Neural cell (in vitro differentiated cells): Measurements from ENCODE around the gene LORICRIN. TPM values are rescaled to one million over a fixed set of nuclear protein-coding genes. Genes with fewer than 3 reads are reported as not detected.

Experiments used
- H2AFZ ChIP-seq: fragments of 200-600, 300-800 bp; sonication (generic), shearing (Covaris generic); 2 replicates; pipeline ENCODE4 v1.6.0; 2014; ENCODE audit warnings: low read depth, mild to moderate bottlenecking, antibody characterized with exemption, low read length, moderate library complexity
- H3F3A ChIP-seq: fragments of 200-600 bp; shearing (Covaris generic); 2 replicates; pipeline ENCODE4 v1.6.1; 2016; ENCODE audit warnings: mild to moderate bottlenecking, moderate library complexity, mixed read lengths, antibody characterized with exemption, low read length; ENCODE audit not compliant: insufficient read depth, poor library complexity, severe bottlenecking
- H3K27ac ChIP-seq: fragments of 200-600, 300-800 bp; sonication (generic), shearing (Covaris generic); 2 replicates; pipeline ENCODE4 v1.5.1; 2014; ENCODE audit warnings: mild to moderate bottlenecking, low read length, moderate library complexity
- H3K27me3 ChIP-seq: fragments of 300-800, 200-600 bp; sonication (generic), shearing (Covaris generic); 2 replicates; pipeline ENCODE4 v1.6.0; 2014; ENCODE audit warnings: mild to moderate bottlenecking, low read depth, low read length, moderate library complexity; ENCODE audit not compliant: insufficient read depth
- H3K36me3 ChIP-seq: fragments of 300-800, 200-600 bp; sonication (generic), shearing (Covaris generic); 2 replicates; pipeline ENCODE4 v1.5.1; 2014; ENCODE audit warnings: mild to moderate bottlenecking, antibody characterized with exemption, low read length, moderate library complexity; ENCODE audit not compliant: insufficient read depth
- H3K4me2 ChIP-seq: fragments of 300-800, 200-600 bp; sonication (generic), shearing (Covaris generic); 2 replicates; pipeline ENCODE4 v1.6.0; 2014; ENCODE audit warnings: mild to moderate bottlenecking, low read length
- H3K4me3 ChIP-seq: fragments of 300-800, 200-600 bp; sonication (generic), shearing (Covaris generic); 2 replicates; pipeline ENCODE4 v1.5.1; 2014; ENCODE audit warnings: mild to moderate bottlenecking, low read length, moderate library complexity
- H3K79me2 ChIP-seq: fragments of 200-600 bp; shearing (Covaris generic); replicated peaks from 2 replicates; pipeline ENCODE4 v1.6.0; 2014; ENCODE audit warnings: mild to moderate bottlenecking, low read length, moderate library complexity; ENCODE audit not compliant: insufficient read depth
- H3K9ac ChIP-seq: fragments of 300-800, 200-600 bp; sonication (generic), shearing (Covaris generic); 2 replicates; pipeline ENCODE4 v1.6.1; 2016; ENCODE audit warnings: mild to moderate bottlenecking, low read length, mixed read lengths
- H3K9me2 ChIP-seq: fragments of 200-600 bp; shearing (Covaris generic); 2 replicates; pipeline ENCODE4 v1.6.1; 2016; ENCODE audit warnings: mild to moderate bottlenecking, low read length, mixed read lengths; ENCODE audit not compliant: insufficient read depth
- H3K9me3 ChIP-seq: fragments of 200-600, 300-800 bp; sonication (generic), shearing (Covaris generic); 2 replicates; pipeline ENCODE4 v1.6.1; 2016; ENCODE audit warnings: mild to moderate bottlenecking, mixed run types, low read length, moderate library complexity, mixed read lengths
- H4K20me1 ChIP-seq: fragments of 200-600 bp; shearing (Covaris generic); 2 replicates; pipeline ENCODE4 v1.6.1; 2016; ENCODE audit warnings: mild to moderate bottlenecking, mixed run types; ENCODE audit not compliant: insufficient read depth
- EP300 ChIP-seq: fragments of 450-650 bp; conservative IDR thresholded peaks from 2 replicates; pipeline ENCODE4 v1.6.1; 2014; ENCODE audit warnings: antibody characterized with exemption, mild to moderate bottlenecking, moderate library complexity; ENCODE audit not compliant: poor library complexity, severe bottlenecking
- EZH2 ChIP-seq: fragments of 200-600, 300-800 bp; shearing (Covaris generic), sonication (generic); IDR thresholded peaks from 2 replicates; pipeline ENCODE4 v1.6.1; 2014; ENCODE audit warnings: antibody characterized with exemption, low read length, borderline replicate concordance, mild to moderate bottlenecking; ENCODE audit not compliant: insufficient read depth, poor library complexity, severe bottlenecking
- MXI1 ChIP-seq: fragments of 450-650 bp; conservative IDR thresholded peaks from 2 replicates; pipeline ENCODE4 v1.6.1; 2014; ENCODE audit warnings: antibody characterized with exemption, mild to moderate bottlenecking; ENCODE audit not compliant: poor library complexity, severe bottlenecking
- POLR2AphosphoS5 ChIP-seq: IDR thresholded peaks from 2 replicates; pipeline ENCODE4 v1.6.1; 2012
- RAD21 ChIP-seq: fragments of 450-650 bp; conservative IDR thresholded peaks from 2 replicates; pipeline ENCODE4 v1.6.1; 2014; ENCODE audit warnings: antibody characterized with exemption, mild to moderate bottlenecking, moderate library complexity
- SMC3 ChIP-seq: fragments of 450-650 bp; conservative IDR thresholded peaks from 2 replicates; pipeline ENCODE4 v1.6.1; 2014; ENCODE audit warnings: antibody characterized with exemption, mild to moderate bottlenecking, moderate library complexity; ENCODE audit not compliant: poor library complexity
- TAF1 ChIP-seq: IDR thresholded peaks from 2 replicates; pipeline ENCODE4 v1.6.1; 2012; ENCODE audit warnings: low read depth
- polyA plus RNA-seq: library from polyadenylated mRNA; depleted of rRNA; stranded (reverse); fragments of >200 nt; gene quantifications from 2 replicates; pipeline ENCODE4 v1.2.3, GENCODE V29; 2014
- TF ChIP-seq, protein P1 (sequence below): IDR thresholded peaks from 2 replicates; pipeline ENCODE4 v1.6.1; 2012; ENCODE audit warnings: borderline replicate concordance
- TF ChIP-seq, protein P2 (sequence below): fragments of 450-650 bp; IDR thresholded peaks from 2 replicates; pipeline ENCODE4 v1.5.1; 2014; ENCODE audit warnings: antibody characterized with exemption, mild to moderate bottlenecking, moderate library complexity; ENCODE audit not compliant: poor library complexity, severe bottlenecking

LORICRIN gene
- polyA plus RNA-seq, 1 donor from 2014 or later: 1.3 TPM

DNA sequence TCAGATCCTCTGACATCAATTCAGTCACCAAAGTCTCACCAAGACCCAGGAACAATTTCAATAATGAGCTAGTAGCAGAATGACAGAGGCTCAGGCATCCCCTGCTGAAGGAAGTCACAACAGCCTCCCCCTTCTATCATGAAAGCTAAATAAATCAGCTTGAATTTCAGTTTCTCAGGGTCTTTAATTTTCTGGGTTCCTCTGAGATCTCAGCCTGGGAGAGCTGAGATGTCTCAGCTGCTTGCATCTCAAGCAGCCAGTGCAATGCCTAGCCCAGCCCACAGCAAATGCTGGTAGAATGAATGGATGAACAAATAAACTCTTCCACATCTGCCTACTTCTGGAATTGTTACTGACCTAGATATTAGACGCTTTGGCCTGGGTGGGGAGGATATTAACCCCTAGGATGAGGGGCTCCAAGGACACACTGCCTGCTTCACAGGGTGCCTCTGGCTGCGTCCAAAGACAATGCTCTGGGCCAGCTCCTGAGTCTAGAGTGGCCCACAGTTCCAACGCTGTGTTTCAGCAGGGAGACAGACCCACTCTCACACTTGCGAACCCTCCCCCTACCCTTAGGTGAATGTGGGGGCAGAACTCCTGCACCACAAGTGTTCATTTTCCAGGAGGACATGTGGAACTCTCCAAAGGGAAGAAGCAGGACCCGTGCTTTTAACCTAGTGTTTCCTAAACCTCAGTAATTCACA, 11.2 kb upstream of the LORICRIN start:
- Histone ChIP-seq H2AFZ (no peak overlapping the region), H3K9me3 (no peaks in the 10 kb centered on the region), H3K36me3 (no peaks in the 10 kb centered on the region), H3K9ac (no peak overlapping the region), H3K27me3 (no peaks in the 10 kb centered on the region), H3K9me2 (no peaks in the 10 kb centered on the region), H3K4me3 (no peak overlapping the region), H3K79me2 (no peaks in the 10 kb centered on the region), H3K27ac (no peak overlapping the region), H3F3A (no peaks in the 10 kb centered on the region), H4K20me1 (no peaks in the 10 kb centered on the region), H3K4me2 (no peak overlapping the region)
- no peak for TF ChIP-seq POLR2AphosphoS5
- TF ChIP-seq EZH2: no peak
- TF ChIP-seq, protein P1, sequence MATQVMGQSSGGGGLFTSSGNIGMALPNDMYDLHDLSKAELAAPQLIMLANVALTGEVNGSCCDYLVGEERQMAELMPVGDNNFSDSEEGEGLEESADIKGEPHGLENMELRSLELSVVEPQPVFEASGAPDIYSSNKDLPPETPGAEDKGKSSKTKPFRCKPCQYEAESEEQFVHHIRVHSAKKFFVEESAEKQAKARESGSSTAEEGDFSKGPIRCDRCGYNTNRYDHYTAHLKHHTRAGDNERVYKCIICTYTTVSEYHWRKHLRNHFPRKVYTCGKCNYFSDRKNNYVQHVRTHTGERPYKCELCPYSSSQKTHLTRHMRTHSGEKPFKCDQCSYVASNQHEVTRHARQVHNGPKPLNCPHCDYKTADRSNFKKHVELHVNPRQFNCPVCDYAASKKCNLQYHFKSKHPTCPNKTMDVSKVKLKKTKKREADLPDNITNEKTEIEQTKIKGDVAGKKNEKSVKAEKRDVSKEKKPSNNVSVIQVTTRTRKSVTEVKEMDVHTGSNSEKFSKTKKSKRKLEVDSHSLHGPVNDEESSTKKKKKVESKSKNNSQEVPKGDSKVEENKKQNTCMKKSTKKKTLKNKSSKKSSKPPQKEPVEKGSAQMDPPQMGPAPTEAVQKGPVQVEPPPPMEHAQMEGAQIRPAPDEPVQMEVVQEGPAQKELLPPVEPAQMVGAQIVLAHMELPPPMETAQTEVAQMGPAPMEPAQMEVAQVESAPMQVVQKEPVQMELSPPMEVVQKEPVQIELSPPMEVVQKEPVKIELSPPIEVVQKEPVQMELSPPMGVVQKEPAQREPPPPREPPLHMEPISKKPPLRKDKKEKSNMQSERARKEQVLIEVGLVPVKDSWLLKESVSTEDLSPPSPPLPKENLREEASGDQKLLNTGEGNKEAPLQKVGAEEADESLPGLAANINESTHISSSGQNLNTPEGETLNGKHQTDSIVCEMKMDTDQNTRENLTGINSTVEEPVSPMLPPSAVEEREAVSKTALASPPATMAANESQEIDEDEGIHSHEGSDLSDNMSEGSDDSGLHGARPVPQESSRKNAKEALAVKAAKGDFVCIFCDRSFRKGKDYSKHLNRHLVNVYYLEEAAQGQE: no peak
- no peak for TF ChIP-seq SMC3
- no peak for TF ChIP-seq EP300
- no peak for TF ChIP-seq MXI1
- no peak for TF ChIP-seq RAD21
- TF ChIP-seq TAF1: no peak
- TF ChIP-seq, protein P2, sequence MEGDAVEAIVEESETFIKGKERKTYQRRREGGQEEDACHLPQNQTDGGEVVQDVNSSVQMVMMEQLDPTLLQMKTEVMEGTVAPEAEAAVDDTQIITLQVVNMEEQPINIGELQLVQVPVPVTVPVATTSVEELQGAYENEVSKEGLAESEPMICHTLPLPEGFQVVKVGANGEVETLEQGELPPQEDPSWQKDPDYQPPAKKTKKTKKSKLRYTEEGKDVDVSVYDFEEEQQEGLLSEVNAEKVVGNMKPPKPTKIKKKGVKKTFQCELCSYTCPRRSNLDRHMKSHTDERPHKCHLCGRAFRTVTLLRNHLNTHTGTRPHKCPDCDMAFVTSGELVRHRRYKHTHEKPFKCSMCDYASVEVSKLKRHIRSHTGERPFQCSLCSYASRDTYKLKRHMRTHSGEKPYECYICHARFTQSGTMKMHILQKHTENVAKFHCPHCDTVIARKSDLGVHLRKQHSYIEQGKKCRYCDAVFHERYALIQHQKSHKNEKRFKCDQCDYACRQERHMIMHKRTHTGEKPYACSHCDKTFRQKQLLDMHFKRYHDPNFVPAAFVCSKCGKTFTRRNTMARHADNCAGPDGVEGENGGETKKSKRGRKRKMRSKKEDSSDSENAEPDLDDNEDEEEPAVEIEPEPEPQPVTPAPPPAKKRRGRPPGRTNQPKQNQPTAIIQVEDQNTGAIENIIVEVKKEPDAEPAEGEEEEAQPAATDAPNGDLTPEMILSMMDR: no peak

DNA sequence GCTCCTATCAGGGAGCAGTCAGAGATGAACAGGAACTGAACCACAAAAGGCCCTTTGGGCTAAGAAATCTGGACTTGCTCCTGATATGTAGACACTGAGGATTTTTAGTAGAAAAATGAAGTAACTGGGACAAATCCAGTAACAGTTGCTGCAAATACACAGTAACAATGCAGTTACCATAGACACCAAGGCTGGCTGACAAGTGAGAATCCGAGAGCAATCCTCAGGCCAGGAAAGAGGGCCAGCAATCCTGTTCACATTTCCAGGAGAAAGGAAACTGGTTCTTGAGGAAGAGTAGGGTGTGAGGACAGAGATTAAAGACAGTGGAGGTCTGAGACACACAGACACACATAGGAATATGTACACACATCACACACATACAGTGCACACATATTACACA, 9.3 kb upstream of the LORICRIN start:
- Histone ChIP-seq H3K4me2 (no peak overlapping the region), H3K36me3 (no peaks in the 10 kb centered on the region), H3K79me2 (no peaks in the 10 kb centered on the region), H3K9ac (no peak overlapping the region), H3K4me3 (no peak overlapping the region), H2AFZ (no peak overlapping the region), H3F3A (no peaks in the 10 kb centered on the region), H3K27me3 (no peaks in the 10 kb centered on the region), H3K27ac (no peak overlapping the region), H4K20me1 (no peaks in the 10 kb centered on the region), H3K9me3 (no peaks in the 10 kb centered on the region), H3K9me2 (no peaks in the 10 kb centered on the region)
- TF ChIP-seq, protein P1: no peak
- TF ChIP-seq SMC3 (no peak), EZH2 (no peak), RAD21 (no peak), TAF1 (no peak), EP300 (no peak), MXI1 (no peak), POLR2AphosphoS5 (no peak)
- TF ChIP-seq, protein P2: no peak
